Glomerular visceral epithelial cell (primary cell): ENCODE results near the gene ZNF175.

ENCODE experiments used
- DNase-seq: peaks from one replicate; pipeline ENCODE4 v3.0.0-alpha.2; 2016; ENCODE audit errors: extremely low spot score

Gene ZNF175

GRCh38 chr19:51570962-51571575 is at the start of gene ZNF175:
TSS of gene ZNF175 (plus strand) at chr19:51571283. CDS start at chr19:51573330, 2,047 bp downstream.
- DNase-seq = peak; percentile 98

GRCh38 chr19:51521357-51521756 is 49.7 kb upstream of the ZNF175 start:
- no peak for DNase-seq

- no peak for DNase-seq
Measured at GRCh38 chr19:51521781-51522180, 49.3 kb upstream of the ZNF175 start.

- DNase-seq = no peak
Measured at GRCh38 chr19:51524666-51525264, 46.3 kb upstream of the ZNF175 start.

- DNase-seq = no peak
Measured at GRCh38 chr19:51525651-51526050, 45.4 kb upstream of the ZNF175 start.

- no peak for DNase-seq
Measured at GRCh38 chr19:51529301-51529700, 41.8 kb upstream of the ZNF175 start.

GRCh38 chr19:51530616-51531015 is 40.5 kb upstream of the ZNF175 start:
- no peak for DNase-seq

GRCh38 chr19:51531349-51532315 is 39.5 kb upstream of the ZNF175 start, which contains the start of gene SIGLEC6:
TSS of gene SIGLEC6 (minus strand) at chr19:51531670. CDS start at chr19:51531648, 22 bp downstream.
- DNase-seq = no peak

- no peak for DNase-seq
Measured at GRCh38 chr19:51535535-51535934, 35.5 kb upstream of the ZNF175 start.

- DNase-seq = no peak
Measured at GRCh38 chr19:51539821-51540366, 31.2 kb upstream of the ZNF175 start.

- no peak for DNase-seq
Measured at GRCh38 chr19:51541458-51542357, 29.4 kb upstream of the ZNF175 start.

GRCh38 chr19:51542699-51543098 is 28.4 kb upstream of the ZNF175 start:
- DNase-seq = no peak

GRCh38 chr19:51544038-51544437 is 27.0 kb upstream of the ZNF175 start:
- DNase-seq = no peak

GRCh38 chr19:51546107-51546649 is 24.9 kb upstream of the ZNF175 start:
- no peak for DNase-seq

GRCh38 chr19:51546650-51547396 is 24.3 kb upstream of the ZNF175 start:
- DNase-seq = peak; percentile 45

GRCh38 chr19:51547397-51548212 is 23.5 kb upstream of the ZNF175 start:
- no peak for DNase-seq

- no peak for DNase-seq
Measured at GRCh38 chr19:51548213-51548651, 22.9 kb upstream of the ZNF175 start.

GRCh38 chr19:51548891-51549305 is 22.2 kb upstream of the ZNF175 start:
- no peak for DNase-seq
